ENCODE measurements around the gene DNAJC22. TPM values are rescaled to one million over a fixed set of nuclear protein-coding genes. Genes with fewer than 3 reads are reported as not detected.

DNAJC22 gene
- total RNA-seq, 1 donor from 2014 or later, result not detected

- Mint-ChIP-seq H3K36me3 (ENCODE audit: low read depth) (peaks cover 19% of the 10 kb centered on the region), H3K4me1 (peaks cover 21% of the 10 kb centered on the region), H3K27ac (no peak overlapping the region), H3K4me3 (peak overlapping the region; percentile 24), H3K27me3 (peaks cover 74% of the 10 kb centered on the region), H3K9me3 (no peaks in the 10 kb centered on the region)
- DNase-seq, result no peak
- intact Hi-C loops (cut with micrococcal nuclease), result no loop called here
Measured at GRCh38 chr12:49335118-49335954, 11.4 kb upstream of the DNAJC22 start.

DNA sequence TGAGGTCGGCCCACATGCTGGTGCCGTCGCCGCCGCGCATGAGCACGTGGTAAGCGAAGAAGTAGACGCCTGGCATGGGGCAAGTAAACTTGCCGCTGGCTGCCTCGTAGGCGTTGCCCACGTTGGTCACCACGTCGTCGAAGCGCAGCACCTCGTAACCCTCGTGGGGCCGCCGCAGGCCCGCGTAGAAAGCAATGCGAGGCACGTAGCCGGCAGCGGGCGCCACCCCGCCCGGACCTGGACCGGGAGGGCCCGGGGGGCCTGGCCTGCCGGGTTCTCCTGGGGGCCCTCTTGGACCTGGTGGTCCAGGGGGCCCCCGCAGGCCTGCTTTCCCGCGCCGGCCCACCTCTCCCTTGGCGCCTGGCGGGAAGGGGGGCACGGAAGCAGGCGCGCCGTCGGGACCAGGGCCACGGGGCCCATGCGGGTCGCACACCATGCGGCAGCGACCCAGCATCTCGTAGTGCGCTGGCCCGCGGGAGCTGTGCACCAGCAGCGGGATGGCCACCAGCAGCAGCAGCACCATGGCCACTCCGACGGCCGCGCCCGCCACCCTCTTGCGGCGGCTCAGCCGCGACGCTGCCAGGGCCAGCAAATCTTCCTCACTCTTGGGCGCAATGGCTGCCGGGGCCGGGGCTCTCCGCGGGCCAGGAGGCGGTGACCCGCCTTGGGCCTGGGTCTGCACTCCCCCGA lies 10.6 kb upstream of the DNAJC22 start:
- intact Hi-C loops (cut with micrococcal nuclease), result no loop called here
- H3K9me3 Mint-ChIP-seq, result no peaks in the 10 kb centered on the region

GRCh38 chr12:49336645-49337584 lies 9.8 kb upstream of the DNAJC22 start, which contains the start of gene C1QL4:
C1QL4 (minus strand) TSS chr12:49337188; CDS start chr12:49336477, 711 bp downstream.
- Mint-ChIP-seq H3K27me3 (peaks cover 85% of the 10 kb centered on the region), H3K4me1 (peaks cover 19% of the 10 kb centered on the region), H3K4me3 (peak within 1 kb of the TSS; percentile 69), H3K27ac (no peak within 1 kb of the TSS), H3K36me3 (ENCODE audit: low read depth) (peaks cover 6% of the 10 kb centered on the region), H3K9me3 (no peaks in the 10 kb centered on the region)
- peak; percentile 97 for DNase-seq
- intact Hi-C loops (cut with micrococcal nuclease), result loop anchor here (1.0 kb wide), 2 partner anchors 8 to 40 kb away; no protein-coding TSS in a partner anchor

More for the DNA sequence above, 10.6 kb upstream of the DNAJC22 start:
- Mint-ChIP-seq H3K27me3 (peaks cover 81% of the 10 kb centered on the region), H3K4me1 (peaks cover 21% of the 10 kb centered on the region), H3K36me3 (ENCODE audit: low read depth) (peaks cover 13% of the 10 kb centered on the region), H3K27ac (no peak overlapping the region), H3K4me3 (no peak overlapping the region)
- no peak for DNase-seq

DNA sequence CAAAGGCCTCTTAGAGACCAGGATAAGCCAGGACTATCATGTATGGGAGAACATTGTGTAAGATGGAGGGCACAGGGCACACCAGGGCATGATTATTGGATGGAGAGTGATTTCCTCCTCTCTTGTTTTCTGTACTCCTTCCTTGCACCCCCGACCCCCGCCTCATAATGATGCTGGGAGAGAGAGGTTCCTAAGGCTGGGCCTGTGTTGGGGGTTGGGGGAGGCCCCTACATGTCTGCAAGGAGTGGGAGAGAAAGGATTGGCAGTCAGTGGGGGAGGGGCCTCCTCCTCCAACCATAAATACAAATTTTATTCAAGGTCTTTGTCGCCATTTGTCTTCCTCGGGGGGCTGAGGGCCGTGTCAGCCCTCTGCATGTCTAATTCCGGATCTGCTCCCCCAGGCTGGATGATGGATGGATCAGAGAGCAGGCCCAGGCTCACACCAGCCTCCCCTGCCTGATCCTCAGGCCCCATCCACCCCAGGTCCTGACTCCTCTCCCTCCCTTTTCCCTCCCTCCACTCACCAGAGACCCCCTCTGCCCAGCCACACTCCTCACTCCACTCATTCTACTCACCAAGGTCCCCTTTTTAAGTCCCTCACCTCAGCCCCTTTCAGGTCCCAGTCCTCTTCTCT lies 7.7 kb upstream of the DNAJC22 start:
- H3K4me1 Mint-ChIP-seq, result peaks cover 28% of the 10 kb centered on the region
- H3K27me3 Mint-ChIP-seq, result peaks cover 86% of the 10 kb centered on the region
- no peaks in the 10 kb centered on the region for H3K9me3 Mint-ChIP-seq
- H3K36me3 Mint-ChIP-seq (ENCODE audit: low read depth), result no peaks in the 10 kb centered on the region
- no peak overlapping the region for H3K27ac Mint-ChIP-seq
- DNase-seq, result no peak
- H3K4me3 Mint-ChIP-seq, result no peak overlapping the region
- intact Hi-C loops (cut with micrococcal nuclease), result no loop called here

- no peaks in the 10 kb centered on the region for H3K36me3 Mint-ChIP-seq (ENCODE audit: low read depth)
- peaks cover 86% of the 10 kb centered on the region for H3K27me3 Mint-ChIP-seq
- DNase-seq, result no peak
- H3K9me3 Mint-ChIP-seq, result no peaks in the 10 kb centered on the region
- intact Hi-C loops (cut with micrococcal nuclease), result no loop called here
- peaks cover 29% of the 10 kb centered on the region for H3K4me1 Mint-ChIP-seq
- no peak overlapping the region for H3K4me3 Mint-ChIP-seq
- no peak overlapping the region for H3K27ac Mint-ChIP-seq
Measured at GRCh38 chr12:49339464-49339861, 7.2 kb upstream of the DNAJC22 start.

- Mint-ChIP-seq H3K9me3 (no peaks in the 10 kb centered on the region), H3K27ac (no peak overlapping the region), H3K27me3 (peaks cover 81% of the 10 kb centered on the region), H3K4me1 (peaks cover 29% of the 10 kb centered on the region), H3K36me3 (ENCODE audit: low read depth) (no peaks in the 10 kb centered on the region), H3K4me3 (no peak overlapping the region)
- no peak for DNase-seq
- intact Hi-C loops (cut with micrococcal nuclease), result loop anchor here (5.0 kb wide), 2 partner anchors 248 to 363 kb away; partner anchors contain the start of genes DHH and WNT1
Measured at GRCh38 chr12:49340095-49340870, 6.4 kb upstream of the DNAJC22 start.

DNA sequence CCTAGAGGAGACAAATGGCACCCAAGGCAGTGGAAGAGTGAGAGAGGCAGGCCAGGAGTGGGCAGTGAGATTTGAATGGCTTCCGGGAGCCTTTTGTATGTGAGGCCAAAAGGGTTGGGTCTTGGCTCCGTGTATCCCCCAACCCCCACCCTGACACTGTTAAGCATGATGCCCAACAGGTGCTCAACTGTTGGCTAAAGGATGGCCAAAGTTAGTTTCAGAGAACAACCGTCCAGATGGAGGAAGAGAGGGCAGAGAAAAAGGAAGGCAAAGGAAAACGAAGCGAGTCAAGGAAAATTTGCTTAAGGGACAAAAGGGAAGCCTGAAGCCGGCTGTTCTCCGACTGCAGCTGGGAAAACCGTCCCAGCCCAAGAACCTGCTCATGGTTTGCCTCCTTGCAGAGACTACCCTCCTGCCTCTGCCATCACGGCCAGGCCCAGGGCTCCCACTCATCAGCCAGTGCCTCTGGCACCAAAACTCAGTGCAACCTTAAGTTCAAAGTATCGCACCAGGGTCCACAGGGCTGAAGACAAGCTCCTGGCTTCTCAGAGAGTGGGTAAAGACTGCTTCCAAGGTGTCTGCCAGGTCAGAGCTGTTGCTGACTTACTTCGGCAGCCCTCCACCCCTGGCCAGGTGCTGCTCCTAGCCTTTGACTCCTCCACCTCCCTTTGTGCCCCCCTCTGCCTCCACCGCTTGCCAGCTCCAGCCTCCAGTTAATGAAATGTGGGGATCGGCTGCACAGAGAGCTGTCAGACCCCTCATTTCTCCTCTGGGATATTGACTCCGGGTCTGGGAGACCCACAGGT lies 5.5 kb upstream of the DNAJC22 start:
- H3K36me3 Mint-ChIP-seq (ENCODE audit: low read depth), result no peaks in the 10 kb centered on the region
- DNase-seq, result no peak
- peaks cover 30% of the 10 kb centered on the region for H3K4me1 Mint-ChIP-seq
- H3K27ac Mint-ChIP-seq, result no peak overlapping the region
- H3K4me3 Mint-ChIP-seq, result no peak overlapping the region
- peaks cover 82% of the 10 kb centered on the region for H3K27me3 Mint-ChIP-seq
- H3K9me3 Mint-ChIP-seq, result no peaks in the 10 kb centered on the region
- intact Hi-C loops (cut with micrococcal nuclease), result loop anchor here (5.0 kb wide), 2 partner anchors 249 to 364 kb away; partner anchors contain the start of genes DHH and WNT1

- intact Hi-C loops (cut with micrococcal nuclease), result loop anchor here (1.0 to 5.0 kb wide), 3 partner anchors 53 to 364 kb away; partner anchors contain the start of genes DHH and WNT1
- Mint-ChIP-seq H3K27me3 (peaks cover 84% of the 10 kb centered on the region), H3K9me3 (no peaks in the 10 kb centered on the region), H3K4me3 (no peak overlapping the region), H3K4me1 (peaks cover 36% of the 10 kb centered on the region), H3K27ac (no peak overlapping the region), H3K36me3 (ENCODE audit: low read depth) (no peaks in the 10 kb centered on the region)
- no peak for DNase-seq
Measured at GRCh38 chr12:49341777-49342065, 5.0 kb upstream of the DNAJC22 start.

DNA sequence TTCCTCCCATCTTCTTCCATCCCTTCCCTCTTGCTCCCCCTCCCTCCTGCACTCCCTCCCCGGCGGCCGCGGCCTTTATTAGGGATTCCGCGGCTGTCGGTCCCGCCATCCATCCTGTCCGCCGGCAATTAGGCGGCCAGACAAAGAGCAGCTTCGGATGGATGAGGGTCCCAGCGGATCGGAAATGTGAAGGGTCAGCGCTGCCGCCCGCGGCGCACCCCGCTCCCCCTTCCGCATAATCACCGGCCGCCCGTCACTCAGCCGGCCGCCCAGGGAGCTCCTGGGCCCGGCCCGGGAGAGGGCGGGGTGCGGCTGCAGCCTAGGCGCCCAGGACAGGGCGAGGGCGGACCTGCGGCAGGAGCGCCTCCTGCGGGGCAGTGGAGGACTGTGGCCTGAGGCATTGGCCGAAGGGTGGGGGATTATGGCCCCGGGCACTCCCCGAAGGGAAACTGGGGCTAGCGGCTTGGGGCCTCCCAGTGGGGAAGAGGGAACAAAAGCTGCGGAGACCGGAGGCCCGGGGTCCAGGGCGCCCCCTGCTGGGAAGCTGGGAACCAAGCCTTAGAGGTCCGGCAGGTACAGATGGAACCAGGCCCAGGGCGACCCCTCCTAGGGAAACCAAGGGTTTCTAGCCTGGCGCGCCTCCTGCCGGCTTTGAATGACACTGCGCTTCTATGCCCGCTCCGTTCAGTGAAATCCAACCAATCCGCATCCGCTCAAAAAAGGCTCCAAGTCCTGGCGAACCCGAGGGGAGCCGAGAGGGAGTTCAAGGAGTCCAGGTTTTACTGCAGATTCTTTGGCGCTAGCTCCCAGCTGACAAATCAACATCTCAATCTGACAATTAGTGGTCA lies 4.4 kb upstream of the DNAJC22 start:
- H3K4me3 Mint-ChIP-seq, result peak overlapping the region; percentile 68
- H3K9me3 Mint-ChIP-seq, result no peaks in the 10 kb centered on the region
- H3K27ac Mint-ChIP-seq, result no peak overlapping the region
- H3K4me1 Mint-ChIP-seq, result peaks cover 37% of the 10 kb centered on the region
- intact Hi-C loops (cut with micrococcal nuclease), result loop anchor here (1.0 to 5.0 kb wide), 3 partner anchors 54 to 365 kb away; partner anchors contain the start of genes DHH and WNT1
- DNase-seq, result peak; percentile 92
- peaks cover 84% of the 10 kb centered on the region for H3K27me3 Mint-ChIP-seq
- no peaks in the 10 kb centered on the region for H3K36me3 Mint-ChIP-seq (ENCODE audit: low read depth)

- Mint-ChIP-seq H3K36me3 (ENCODE audit: low read depth) (no peaks in the 10 kb centered on the region), H3K4me3 (peak overlapping the region; percentile 68), H3K4me1 (peaks cover 31% of the 10 kb centered on the region), H3K27ac (no peak overlapping the region), H3K9me3 (no peaks in the 10 kb centered on the region), H3K27me3 (peaks cover 82% of the 10 kb centered on the region)
- intact Hi-C loops (cut with micrococcal nuclease), result loop anchor here (1.0 to 5.0 kb wide), 3 partner anchors 55 to 366 kb away; partner anchors contain the start of genes DHH and WNT1
- DNase-seq, result no peak
Measured at GRCh38 chr12:49342914-49343731, 3.6 kb upstream of the DNAJC22 start.

Data from activated CD4-positive, alpha-beta T cell treated with anti-CD3 and anti-CD28 coated beads, Interleukin-2, amount 10 ng/mL, durations not matched to agents 24 days and 14 days (primary cell).